Uterus (tissue), 2 donors: ENCODE measurements around the gene ITIH4.

Source experiments
- POLR2A ChIP-seq, 2 donors: fragments of 450-650 bp; IDR thresholded peaks; one replicate each; pipeline ENCODE4 v1.6.1; 2016; ENCODE audit warnings: antibody characterized with exemption in 2 of 2, mild to moderate bottlenecking in 1 of 2, moderate library complexity in 1 of 2
- TF ChIP-seq, protein P1 (sequence below), 4 experiments: fragments of 200-600 bp in 2 of 4; fragments of 450-650 bp in 2 of 4; sonication (generic) in 2 of 4; IDR thresholded peaks; one replicate each; pipeline ENCODE4 v1.5.1; 2016 to 2019; ENCODE audit warnings: antibody characterized with exemption in 4 of 4, mild to moderate bottlenecking in 2 of 4, moderate library complexity in 1 of 4

- TF ChIP-seq, protein P1, sequence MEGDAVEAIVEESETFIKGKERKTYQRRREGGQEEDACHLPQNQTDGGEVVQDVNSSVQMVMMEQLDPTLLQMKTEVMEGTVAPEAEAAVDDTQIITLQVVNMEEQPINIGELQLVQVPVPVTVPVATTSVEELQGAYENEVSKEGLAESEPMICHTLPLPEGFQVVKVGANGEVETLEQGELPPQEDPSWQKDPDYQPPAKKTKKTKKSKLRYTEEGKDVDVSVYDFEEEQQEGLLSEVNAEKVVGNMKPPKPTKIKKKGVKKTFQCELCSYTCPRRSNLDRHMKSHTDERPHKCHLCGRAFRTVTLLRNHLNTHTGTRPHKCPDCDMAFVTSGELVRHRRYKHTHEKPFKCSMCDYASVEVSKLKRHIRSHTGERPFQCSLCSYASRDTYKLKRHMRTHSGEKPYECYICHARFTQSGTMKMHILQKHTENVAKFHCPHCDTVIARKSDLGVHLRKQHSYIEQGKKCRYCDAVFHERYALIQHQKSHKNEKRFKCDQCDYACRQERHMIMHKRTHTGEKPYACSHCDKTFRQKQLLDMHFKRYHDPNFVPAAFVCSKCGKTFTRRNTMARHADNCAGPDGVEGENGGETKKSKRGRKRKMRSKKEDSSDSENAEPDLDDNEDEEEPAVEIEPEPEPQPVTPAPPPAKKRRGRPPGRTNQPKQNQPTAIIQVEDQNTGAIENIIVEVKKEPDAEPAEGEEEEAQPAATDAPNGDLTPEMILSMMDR (IDR thresholded peaks at IDR 0.05), result no peak
- no peak for TF ChIP-seq POLR2A (IDR thresholded peaks at IDR 0.05)
These were observed 19.5 kb downstream of the ITIH4 start for GRCh38 chr3:52810923-52811322.
